ENCODE results near the gene ZNF844. TPM values are rescaled to one million over a fixed set of nuclear protein-coding genes. Genes with fewer than 3 reads are reported as not detected.
A peak's percentile ranks its signal among the peaks of the same experiment; 100 is the strongest.

ZNF844 gene
- total and polyA plus RNA-seq, 10 of the 15 experiments (the other 5 are each of a cell fraction or from before 2014, with no cell fraction given) = 0.16 to 1.1 (median 0.70) TPM

GRCh38 chr19:12052497-12053169 is 11.9 kb upstream of the ZNF844 start, which contains the start of gene ZNF878 (continued):
- no peak for TF ChIP-seq CUX1 (IDR thresholded peaks at IDR 0.05; ENCODE audit: insufficient replicate concordance, low read depth, low read length)
- no peak; the same call in 1 of the 2 replicates for TF ChIP-seq RUNX3 (IDR thresholded peaks at IDR 0.05; ENCODE audit: low read length)
- no peak for TF ChIP-seq USF1 (IDR thresholded peaks at IDR 0.05; ENCODE audit: borderline replicate concordance, extremely low read length, insufficient read depth, low read depth, low read length)
- TF ChIP-seq ZNF622 (IDR thresholded peaks at IDR 0.05) = no peak
- no peak for TF ChIP-seq IRF5 (IDR thresholded peaks at IDR 0.05; ENCODE audit: borderline replicate concordance)
- peak; percentile 50; the same call in 1 of the 2 replicates for TF ChIP-seq SIN3A (IDR thresholded peaks at IDR 0.05; ENCODE audit: low read depth, low read length)
- TF ChIP-seq ZNF217 (IDR thresholded peaks at IDR 0.05) = no peak; the same call in none of the 2 replicates
- peak; percentile 67 for TF ChIP-seq SP1 (IDR thresholded peaks at IDR 0.05; ENCODE audit: low read depth, low read length)
- TF ChIP-seq CHD2 (IDR thresholded peaks at IDR 0.05; ENCODE audit: borderline replicate concordance, low read depth, low read length) = no peak
- TF ChIP-seq NFXL1 (IDR thresholded peaks at IDR 0.05; ENCODE audit: borderline replicate concordance) = no peak
- TF ChIP-seq TARDBP (IDR thresholded peaks at IDR 0.05; ENCODE audit: borderline replicate concordance) = no peak
- no peak for TF ChIP-seq GABPA (IDR thresholded peaks at IDR 0.05; ENCODE audit: low read depth)
- no peak for TF ChIP-seq YBX1 (IDR thresholded peaks at IDR 0.05)
- peak; percentile 30 to 46; a peak in 3 of 4 replicates for TF ChIP-seq IKZF2 (IDR thresholded peaks at IDR 0.05)
- TF ChIP-seq CTCF (IDR thresholded peaks at IDR 0.05 in 2 of 3, conservative IDR thresholded peaks at IDR 0.05 in 1 of 3; ENCODE audit: control insufficient read depth in 2 of 3, extremely low read depth in 1 of 3, insufficient read depth in 1 of 3, low read depth in 3 of 3, low read length in 3 of 3) = peak; percentile 12 to 26 (median 18); a peak in 3 of 6 replicates
- TF ChIP-seq RELA (IDR thresholded peaks at IDR 0.05; ENCODE audit: borderline replicate concordance, partially characterized antibody) = peak; percentile 16
- TF ChIP-seq POLR2A (IDR thresholded peaks at IDR 0.05; ENCODE audit: low read depth, low read length) = peak; percentile 92
- TF ChIP-seq BACH1 (IDR thresholded peaks at IDR 0.05; ENCODE audit: borderline replicate concordance) = no peak
- TF ChIP-seq WRNIP1 (IDR thresholded peaks at IDR 0.05; ENCODE audit: borderline replicate concordance, low read depth, low read length) = no peak
- TF ChIP-seq NFYB (IDR thresholded peaks at IDR 0.05; ENCODE audit: insufficient read depth, low read depth, low read length) = peak; percentile 89
- no peak for TF ChIP-seq SIX5 (IDR thresholded peaks at IDR 0.05; ENCODE audit: low read depth, low read length, severe bottlenecking)
- no peak for TF ChIP-seq SMC3 (IDR thresholded peaks at IDR 0.05; ENCODE audit: borderline replicate concordance, low read length)
